GM12878 (cell line): Measurements from ENCODE around the gene MTRF1L. TPM values are rescaled to one million over a fixed set of nuclear protein-coding genes. Genes with fewer than 3 reads are reported as not detected.

Experiments used
- ATAC-seq: fragments of 200-7000 bp; cut with Tn5 transposase; 3 replicates; pipeline ENCODE4 v1.9.1; 2020; ENCODE audit warnings: mild to moderate bottlenecking, moderate library complexity
- BruUV-seq: library from RNA; stranded (reverse); fragments of 400-500 nt; replicated peaks from 2 replicates; lab custom pipeline; 2021; lab: Mats Ljungman, UMichigan
- CTCF ChIA-PET: fragments of 300-600 bp; sonication (Branson Sonifier 250); formaldehyde crosslinking; extraction: SDS; loops from one replicate; lab custom pipeline; 2021; ENCODE audit warnings: inconsistent platforms; lab: Yijun Ruan, JAX
- POLR2A ChIA-PET: fragments of 350-600 bp; formaldehyde crosslinking; extraction: SDS; loops from one replicate; lab custom pipeline; 2021; ENCODE audit warnings: inconsistent platforms; lab: Charles Lee
- RAD21 ChIA-PET: fragments of 300-600 bp; sonication (Branson Sonifier 250); formaldehyde crosslinking; loops from one replicate; lab custom pipeline; 2023; ENCODE audit warnings: antibody characterized with exemption; ENCODE audit not compliant: unreplicated experiment; lab: Charles Lee
- SMC1A ChIA-PET: fragments of 300-600 bp; sonication (Branson Sonifier 250); formaldehyde crosslinking; loops from one replicate; lab custom pipeline; 2023; ENCODE audit not compliant: unreplicated experiment, uncharacterized antibody; lab: Charles Lee
- DNase-seq: peaks from one replicate; pipeline ENCODE4 v3.0.0-alpha.2; 2011; ENCODE audit warnings: low read depth, low spot score
- FAIRE-seq: peaks from 3 replicates; lab custom pipeline; 2011; peaks lifted over from hg19 to GRCh38; lab: Jason Lieb, UNC
- H2AFZ ChIP-seq: 2 replicates; pipeline ENCODE4 v1.6.0; 2011; ENCODE audit warnings: low read depth, low read length, control low read depth; ENCODE audit not compliant: control insufficient read depth
- H3K27ac ChIP-seq: 2 replicates; pipeline ENCODE4 v1.5.1; 2011; ENCODE audit warnings: control low read depth; ENCODE audit not compliant: control insufficient read depth, insufficient read depth
- H3K27me3 ChIP-seq, 2 experiments: replicated peaks in 1 of 2; 2 replicates each; pipeline versions ENCODE4 v1.6.0 to v1.6.1; 2011; ENCODE audit warnings: low read length in 1 of 2; ENCODE audit not compliant: control insufficient read depth in 2 of 2, insufficient read depth in 2 of 2
- H3K36me3 ChIP-seq, 2 experiments: 2 replicates each; pipeline ENCODE4 v1.5.1; 2011; ENCODE audit warnings: low read length in 1 of 2; ENCODE audit not compliant: control insufficient read depth in 2 of 2, insufficient read depth in 2 of 2
- H3K4me1 ChIP-seq: 2 replicates; pipeline ENCODE4 v1.6.1; 2011; ENCODE audit warnings: mild to moderate bottlenecking, low read length, moderate library complexity, mixed read lengths; ENCODE audit not compliant: control insufficient read depth, insufficient read depth
- H3K4me2 ChIP-seq: 2 replicates; pipeline ENCODE4 v1.6.0; 2011; ENCODE audit warnings: control low read depth; ENCODE audit not compliant: control insufficient read depth, insufficient read depth
- H3K4me3 ChIP-seq: fragments of 200-600 bp; sonication (generic); 2 replicates; pipeline ENCODE4 v1.5.1; 2016
- H3K79me2 ChIP-seq: 2 replicates; pipeline ENCODE4 v1.6.0; 2011; ENCODE audit warnings: low read length; ENCODE audit not compliant: control insufficient read depth, insufficient read depth
- H3K9ac ChIP-seq: 2 replicates; pipeline ENCODE4 v1.8.0; 2011; ENCODE audit warnings: low read length, control low read depth, mixed read lengths; ENCODE audit not compliant: control insufficient read depth, insufficient read depth
- H3K9me3 ChIP-seq: replicated peaks from 3 replicates; pipeline ENCODE4 v1.5.1; 2011; ENCODE audit warnings: mild to moderate bottlenecking, low read length; ENCODE audit not compliant: control insufficient read depth, insufficient read depth
- H4K20me1 ChIP-seq: 2 replicates; pipeline ENCODE4 v1.6.0; 2011; ENCODE audit not compliant: control insufficient read depth, insufficient read depth
- ESRRA ChIP-seq: IDR thresholded peaks from 2 replicates; pipeline ENCODE4 v1.6.1; 2012; ENCODE audit warnings: mild to moderate bottlenecking, low read length, improper control_type of control experiment
- ETV6 ChIP-seq, 2 experiments: fragments of 450-650 bp in 1 of 2; IDR thresholded peaks in 1 of 2; conservative IDR thresholded peaks in 1 of 2; 2 replicates each; pipeline ENCODE4 v1.6.1; 2014; ENCODE audit warnings: antibody characterized with exemption in 1 of 2, borderline replicate concordance in 1 of 2, low read depth in 1 of 2, mild to moderate bottlenecking in 1 of 2, moderate library complexity in 1 of 2
- JUND ChIP-seq: IDR thresholded peaks from 2 replicates; pipeline ENCODE4 v1.6.1; 2012; ENCODE audit warnings: low read depth, mild to moderate bottlenecking, low read length, improper control_type of control experiment, moderate library complexity
- NFXL1 ChIP-seq: fragments of 450-650 bp; IDR thresholded peaks from 2 replicates; pipeline ENCODE4 v1.6.1; 2017; ENCODE audit warnings: antibody characterized with exemption, mild to moderate bottlenecking, borderline replicate concordance
- RFX5 ChIP-seq: IDR thresholded peaks from 2 replicates; pipeline ENCODE4 v1.6.1; 2011; ENCODE audit warnings: low read depth, low read length, improper control_type of control experiment
- SPI1 ChIP-seq: IDR thresholded peaks from 2 replicates; pipeline ENCODE4 v1.6.1; 2011; ENCODE audit warnings: low read depth, mild to moderate bottlenecking, low read length, moderate library complexity, borderline replicate concordance; ENCODE audit not compliant: insufficient read depth
- YY1 ChIP-seq: IDR thresholded peaks from 2 replicates; pipeline ENCODE4 v1.6.1; 2011; ENCODE audit warnings: low read depth, mild to moderate bottlenecking, low read length
- WGBS: methylation state at CpG from one replicate; pipeline ENCODE4 v1.1.6; 2016; ENCODE audit warnings: low lambda C conversion rate; ENCODE audit not compliant: insufficient replicate concordance, insufficient coverage; ENCODE audit errors: missing lambda C conversion rate; 5-methylcytosine and 5-hydroxymethylcytosine counted together
- in situ Hi-C: fragments of 300-500 bp; cut with MboI; formaldehyde crosslinking; loops from 9 replicates; pipeline ENCODE4 v1.14.3; 2018; ENCODE audit warnings: mixed read lengths
- intact Hi-C: fragments of 100-400 bp; cut with micrococcal nuclease; formaldehyde crosslinking; loops from one replicate; pipeline ENCODE4 v1.14.2; 2022; ENCODE audit not compliant: unreplicated experiment
- polyA plus RNA-seq, 11 experiments: library from polyadenylated mRNA; depleted of rRNA in 4 of 11; unstranded in 6 of 11; stranded (reverse) in 5 of 11; fragments of >200 nt; fragmentation: Nextera tagmentation in 4 of 11; fragmentation: Illumina TruSeq in 1 of 11; extraction: Ambion mirVana in 4 of 11; extraction: Trizol in 1 of 11; gene quantifications; 1 replicate in 1 of 11; 2 replicates in 10 of 11; pipeline versions ENCODE4 v1.2.1 to v1.2.3, GENCODE V29; 2011 to 2016; ENCODE audit warnings: inconsistent platforms in 2 of 11, missing spikeins in 2 of 11, low read depth in 1 of 11
- total RNA-seq, 4 experiments: library from RNA; depleted of rRNA in 3 of 4; stranded (reverse); fragments of >200 nt in 3 of 4; fragmentation: Illumina TruSeq in 1 of 4; extraction: Trizol in 1 of 4; gene quantifications; 2 replicates each; pipeline versions ENCODE4 v1.2.1 to v1.2.3, GENCODE V29; 2013 to 2021
- TF ChIP-seq, protein P1 (sequence below): IDR thresholded peaks from 2 replicates; pipeline ENCODE4 v1.6.1; 2011; ENCODE audit warnings: low read depth, low read length, improper control_type of control experiment, borderline replicate concordance

The MTRF1L gene
- total and polyA plus RNA-seq, 10 of the 15 experiments (the other 5 are each of a cell fraction or from before 2014, with no cell fraction given): 5.1 to 21.6 (median 16.1) TPM

DNA sequence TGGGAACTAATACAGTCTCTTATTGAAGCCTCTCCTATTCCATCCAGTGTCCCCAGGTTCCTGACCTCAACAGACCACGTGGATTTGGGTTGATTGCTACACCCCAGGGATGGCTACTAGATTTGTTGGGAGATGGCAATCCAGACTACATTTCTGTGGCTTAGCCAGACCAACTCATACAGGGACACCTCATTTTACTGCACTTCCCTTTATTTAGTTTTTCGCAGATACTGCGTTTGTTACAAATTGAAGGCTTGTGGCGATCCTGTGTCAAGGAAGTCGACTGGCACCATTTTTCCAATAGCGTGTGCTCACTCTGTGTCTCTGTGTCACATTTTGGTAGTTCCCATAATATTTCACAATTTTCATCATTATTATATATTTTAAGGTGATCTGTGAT, 10.3 kb upstream of the MTRF1L start:
- 49% methylated on average over 6 of the region's 6 CpGs for WGBS
- Histone ChIP-seq H3K79me2 (no peaks in the 10 kb centered on the region), H3K4me2 (no peak overlapping the region), H3K9ac (no peak overlapping the region)
- SMC1A ChIA-PET: no interaction called here
- DNase-seq: no peak
- TF ChIP-seq ETV6 (conservative IDR thresholded peaks at IDR 0.05 in 1 of 2, IDR thresholded peaks at IDR 0.05 in 1 of 2; ENCODE audit: borderline replicate concordance in 1 of 2, low read depth in 1 of 2): no peak
- no peak for TF ChIP-seq YY1
- no peak for TF ChIP-seq RFX5
- TF ChIP-seq JUND: no peak
- TF ChIP-seq SPI1: no peak
- no peak for TF ChIP-seq NFXL1
- no peak for TF ChIP-seq ESRRA
- TF ChIP-seq, protein P1, sequence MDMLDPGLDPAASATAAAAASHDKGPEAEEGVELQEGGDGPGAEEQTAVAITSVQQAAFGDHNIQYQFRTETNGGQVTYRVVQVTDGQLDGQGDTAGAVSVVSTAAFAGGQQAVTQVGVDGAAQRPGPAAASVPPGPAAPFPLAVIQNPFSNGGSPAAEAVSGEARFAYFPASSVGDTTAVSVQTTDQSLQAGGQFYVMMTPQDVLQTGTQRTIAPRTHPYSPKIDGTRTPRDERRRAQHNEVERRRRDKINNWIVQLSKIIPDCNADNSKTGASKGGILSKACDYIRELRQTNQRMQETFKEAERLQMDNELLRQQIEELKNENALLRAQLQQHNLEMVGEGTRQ: no peak
- TF ChIP-seq, all 136 proteins: peak for 0
- Histone ChIP-seq H3K27ac (no peak overlapping the region), H3K27me3 (no peaks in the 10 kb centered on the region; a peak in 1 of 4 replicates), H3K4me3 (no peak overlapping the region), H3K36me3 (no peaks in the 10 kb centered on the region), H4K20me1 (no peaks in the 10 kb centered on the region), H3K9me3 (no peaks in the 10 kb centered on the region), H3K4me1 (no peaks in the 10 kb centered on the region), H2AFZ (no peak overlapping the region)
- FAIRE-seq: no peak
- ATAC-seq: no peak
- in situ Hi-C loops (no loop called here), intact Hi-C loops (no loop called here)
- POLR2A ChIA-PET: no interaction called here
- RAD21 ChIA-PET: no interaction called here
- no TSS peak for BruUV-seq
- CTCF ChIA-PET: interaction anchor here (1.2 kb wide), 1 partner anchor 18 kb away, joined by 4 read pairs; no protein-coding TSS in a partner anchor
